PC-9 (cell line): ENCODE measurements around the gene LMOD2.

ENCODE experiments used
- CTCF ChIP-seq: fragments of 200-600 bp; sonication (generic); conservative IDR thresholded peaks from 2 replicates; pipeline ENCODE4 v1.6.1; 2017; ENCODE audit warnings: mixed run types, antibody characterized with exemption, mild to moderate bottlenecking, moderate library complexity
- EZH2 ChIP-seq: fragments of 200-600 bp; sonication (generic); IDR thresholded peaks from 2 replicates; pipeline ENCODE4 v1.8.0; 2017; ENCODE audit warnings: antibody characterized with exemption, low read depth

- TF ChIP-seq CTCF = no peak
- TF ChIP-seq EZH2 = no peak
Measured at GRCh38 chr7:123689250-123689649, 33.6 kb downstream of the LMOD2 start.
